Upper lobe of right lung (tissue), 1 donor: ENCODE data around the gene SRP14. TPM values are rescaled to one million over a fixed set of nuclear protein-coding genes. Genes with fewer than 3 reads are reported as not detected.

Experiments
- ATAC-seq: fragments of 200-7000 bp; cut with Tn5 transposase; one replicate; pipeline ENCODE4 v1.9.1; 2020; ENCODE audit warnings: mild to moderate bottlenecking, moderate library complexity
- DNase-seq: peaks from one replicate; pipeline ENCODE4 v3.0.0-alpha.2; 2020
- H3K27ac ChIP-seq: fragments of 200-600 bp; one replicate; pipeline ENCODE4 v1.8.0; 2022
- H3K27me3 ChIP-seq: fragments of 200-600 bp; one replicate; pipeline ENCODE4 v1.8.0; 2022; ENCODE audit warnings: mild to moderate bottlenecking
- H3K36me3 ChIP-seq: fragments of 200-600 bp; one replicate; pipeline ENCODE4 v1.8.0; 2022
- H3K4me1 ChIP-seq: fragments of 200-600 bp; one replicate; pipeline ENCODE4 v1.8.0; 2022
- H3K4me3 ChIP-seq: fragments of 200-600 bp; one replicate; pipeline ENCODE4 v1.8.0; 2022; ENCODE audit warnings: mild to moderate bottlenecking
- H3K9me3 ChIP-seq: fragments of 200-600 bp; one replicate; pipeline ENCODE4 v1.8.0; 2022
- CTCF ChIP-seq: fragments of 200-600 bp; IDR thresholded peaks from one replicate; pipeline ENCODE4 v1.8.0; 2022; ENCODE audit warnings: antibody characterized with exemption
- intact Hi-C: fragments of 100-400 bp; cut with DNase I; formaldehyde crosslinking; loops from one replicate; pipeline ENCODE4 v1.11.0; 2022
- total RNA-seq: library from RNA; stranded (reverse); fragmentation: NEBNext Ultra II Directional; extraction: Animal tissue kit (Norgen Biotek cat#: 25700); gene quantifications from one replicate; pipeline ENCODE4 v1.2.1, GENCODE V29; 2021
- donor health status: DM: no; HTN: yes; CAD: no; lungs with severe emphysema.

SRP14 gene
- total RNA-seq, 1 donor from 2014 or later, result 132 TPM

- TF ChIP-seq CTCF, result no peak
- intact Hi-C loops, result no loop called here
- Histone ChIP-seq H3K4me1 (peaks cover 7% of the 10 kb centered on the region), H3K27ac (no peak overlapping the region), H3K27me3 (no peaks in the 10 kb centered on the region), H3K9me3 (no peaks in the 10 kb centered on the region), H3K4me3 (no peak overlapping the region), H3K36me3 (no peaks in the 10 kb centered on the region)
- DNase-seq (no peak), ATAC-seq (no peak)
These were observed 24.6 kb upstream of the SRP14 start for GRCh38 chr15:40063563-40064011.

- no peak for ATAC-seq
- TF ChIP-seq CTCF, result no peak
These were observed 24.0 kb upstream of the SRP14 start for GRCh38 chr15:40062816-40063562.

GRCh38 chr15:40061212-40061901 is 22.4 kb upstream of the SRP14 start:
- Histone ChIP-seq H3K4me3 (no peak overlapping the region), H3K9me3 (no peaks in the 10 kb centered on the region), H3K4me1 (no peaks in the 10 kb centered on the region), H3K36me3 (no peaks in the 10 kb centered on the region), H3K27me3 (no peaks in the 10 kb centered on the region), H3K27ac (no peak overlapping the region)
- TF ChIP-seq CTCF, result no peak
- DNase-seq (no peak), ATAC-seq (peak; percentile 75)
- intact Hi-C loops, result no loop called here

More at GRCh38 chr15:40062816-40063562, 24.0 kb upstream of the SRP14 start:
- Histone ChIP-seq H3K36me3 (no peaks in the 10 kb centered on the region), H3K27me3 (no peaks in the 10 kb centered on the region), H3K27ac (no peak overlapping the region), H3K9me3 (no peaks in the 10 kb centered on the region), H3K4me3 (no peak overlapping the region), H3K4me1 (peaks cover 1% of the 10 kb centered on the region)
- no peak for DNase-seq
- intact Hi-C loops, result no loop called here

GRCh38 chr15:40060236-40060961 is 21.4 kb upstream of the SRP14 start:
- no peaks in the 10 kb centered on the region for H3K9me3 ChIP-seq
- H3K27ac ChIP-seq, result no peak overlapping the region
- no peaks in the 10 kb centered on the region for H3K27me3 ChIP-seq
- TF ChIP-seq CTCF, result no peak
- peaks cover 2% of the 10 kb centered on the region for H3K4me1 ChIP-seq
- no peak for ATAC-seq
- no peaks in the 10 kb centered on the region for H3K36me3 ChIP-seq
- intact Hi-C loops, result no loop called here
- no peak for DNase-seq
- no peak overlapping the region for H3K4me3 ChIP-seq

- ATAC-seq, result no peak
- Histone ChIP-seq H3K4me3 (no peak overlapping the region), H3K4me1 (peaks cover 7% of the 10 kb centered on the region), H3K36me3 (no peaks in the 10 kb centered on the region), H3K9me3 (no peaks in the 10 kb centered on the region), H3K27ac (no peak overlapping the region), H3K27me3 (no peaks in the 10 kb centered on the region)
- DNase-seq, result no peak
- intact Hi-C loops, result no loop called here
- TF ChIP-seq CTCF, result no peak
These were observed 20.8 kb upstream of the SRP14 start for GRCh38 chr15:40059821-40060220.
